T-cell (primary cell): ENCODE measurements around the gene THBS1. TPM values are rescaled to one million over a fixed set of nuclear protein-coding genes. Genes with fewer than 3 reads are reported as not detected.

Source experiments
- ATAC-seq, 4 experiments: fragments of 200-7000 bp in 3 of 4; fragments of 150-1000 bp in 1 of 4; cut with Tn5 transposase; replicated peaks in 1 of 4; 1 replicate in 3 of 4; 2 replicates in 1 of 4; pipeline ENCODE4 v1.10.0; 2021; ENCODE audit warnings: moderate library complexity in 3 of 4, mild to moderate bottlenecking in 2 of 4, moderate number of reproducible peaks in 1 of 4
- CTCF ChIA-PET, 2 donors: fragments of 300-600 bp; sonication (Branson Sonifier 250); formaldehyde crosslinking; loops; one replicate each; lab custom pipeline; 2022; ENCODE audit warnings: antibody characterized with exemption in 2 of 2; lab: Charles Lee
- POLR2A ChIA-PET, 2 donors: fragments of 300-600 bp; sonication (Branson Sonifier 250); formaldehyde crosslinking; loops; one replicate each; lab custom pipeline; 2022; ENCODE audit warnings: antibody characterized with exemption in 2 of 2; lab: Charles Lee
- DNase-seq, 35 experiments: peaks; one replicate each; pipeline versions ENCODE4 v3.0.0 to v3.0.0-alpha.2; 2013 to 2023
- H3K27ac ChIP-seq: one replicate; pipeline ENCODE4 v1.5.1; 2013; ENCODE audit warnings: low read length
- H3K27me3 ChIP-seq, 2 experiments: replicated peaks in 1 of 2; 1 replicate in 1 of 2; 2 replicates in 1 of 2; pipeline versions ENCODE4 v1.6.1 to v1.7.0; 2013; ENCODE audit warnings: low read length in 1 of 2, mixed read lengths in 1 of 2; ENCODE audit not compliant: control insufficient read depth in 2 of 2, insufficient read depth in 2 of 2; ENCODE audit errors: extremely low read depth in 1 of 2
- H3K36me3 ChIP-seq, 2 donors: 1 replicate in 1 of 2; 2 replicates in 1 of 2; pipeline versions ENCODE4 v1.6.1 to v1.7.0; 2013; ENCODE audit warnings: low read length in 1 of 2; ENCODE audit not compliant: control insufficient read depth in 2 of 2, insufficient read depth in 1 of 2; ENCODE audit errors: extremely low read depth in 1 of 2
- H3K4me1 ChIP-seq, 2 experiments: 1 replicate in 1 of 2; 2 replicates in 1 of 2; pipeline versions ENCODE4 v1.6.1 to v1.7.0; 2013; ENCODE audit warnings: low read length in 2 of 2, mixed read lengths in 1 of 2; ENCODE audit not compliant: insufficient read depth in 2 of 2, control insufficient read depth in 1 of 2; ENCODE audit errors: extremely low read depth in 1 of 2
- H3K4me3 ChIP-seq, 2 donors: 1 replicate in 1 of 2; 2 replicates in 1 of 2; pipeline versions ENCODE4 v1.5.1 to v1.7.0; 2013; ENCODE audit warnings: mild to moderate bottlenecking in 2 of 2, low read length in 1 of 2, moderate library complexity in 1 of 2; ENCODE audit not compliant: control insufficient read depth in 1 of 2; ENCODE audit errors: extremely low read depth in 1 of 2
- H3K9me3 ChIP-seq: 2 replicates; pipeline ENCODE4 v1.7.0; 2013
- H3K27ac Mint-ChIP-seq, 2 donors: one replicate each; pipeline ENCODE4 v1.8.0; 2020 to 2021; ENCODE audit warnings: mild to moderate bottlenecking in 2 of 2, mixed read lengths in 2 of 2
- H3K27me3 Mint-ChIP-seq, 2 donors: one replicate each; pipeline ENCODE4 v1.8.0; 2021 to 2022; ENCODE audit warnings: mixed read lengths in 2 of 2
- H3K36me3 Mint-ChIP-seq: one replicate; pipeline ENCODE4 v1.8.0; 2021; ENCODE audit warnings: mixed read lengths
- H3K4me1 Mint-ChIP-seq, 3 donors: one replicate each; pipeline ENCODE4 v1.8.0; 2020 to 2022; ENCODE audit warnings: mixed read lengths in 3 of 3, mild to moderate bottlenecking in 1 of 3
- H3K4me3 Mint-ChIP-seq, 3 donors: one replicate each; pipeline ENCODE4 v1.8.0; 2020 to 2022; ENCODE audit warnings: mild to moderate bottlenecking in 3 of 3, mixed read lengths in 3 of 3, moderate library complexity in 3 of 3
- H3K9me3 Mint-ChIP-seq, 3 donors: one replicate each; pipeline ENCODE4 v1.8.0; 2020 to 2022; ENCODE audit warnings: mixed read lengths in 3 of 3
- WGBS: methylation state at CpG from one replicate; pipeline ENCODE4 v1.1.5; 2013; ENCODE audit warnings: missing lambda C conversion rate; ENCODE audit not compliant: insufficient coverage; 5-methylcytosine and 5-hydroxymethylcytosine counted together
- total RNA-seq, 35 experiments: library from RNA in 6 of 35; stranded (reverse) in 6 of 35; fragments of 120-200 nt in 1 of 35; gene quantifications; one replicate each; pipeline versions ENCODE4 v1.2.1 to v1.2.4 and lab custom pipeline; 2013 to 2026

THBS1 gene
- total RNA-seq, 5 donors from 2014 or later (not counting 1 experiment from before 2014, with no cell fraction given), result 1.3 to 8.6 (median 7.6) TPM

GRCh38 chr15:39588531-39589192 is 7.8 kb downstream of the THBS1 start:
- H3K9me3 ChIP-seq, result no peaks in the 10 kb centered on the region
- no peak overlapping the region for H3K4me3 ChIP-seq
- H3K27ac ChIP-seq, result no peak overlapping the region
- Mint-ChIP-seq H3K4me1 (peaks cover 0 to 10% (median 7%) of the 10 kb centered on the region in 3 donors), H3K4me3 (no peak overlapping the region), H3K27ac (no peak overlapping the region), H3K27me3 (peaks cover 0 to 3% of the 10 kb centered on the region in 2 donors), H3K36me3 (peaks cover 24% of the 10 kb centered on the region), H3K9me3 (no peaks in the 10 kb centered on the region)
- no peaks in the 10 kb centered on the region for H3K4me1 ChIP-seq
- no peak for ATAC-seq
- DNase-seq, result no peak
- POLR2A ChIA-PET, result no interaction called here
- no peaks in the 10 kb centered on the region for H3K27me3 ChIP-seq
- H3K36me3 ChIP-seq, result no peaks in the 10 kb centered on the region
- 95% methylated on average over 11 of the region's 13 CpGs for WGBS
- CTCF ChIA-PET, result no interaction called here

GRCh38 chr15:39589193-39589814 is 8.4 kb downstream of the THBS1 start:
- Mint-ChIP-seq H3K9me3 (no peaks in the 10 kb centered on the region), H3K27me3 (peaks cover 0 to 7% of the 10 kb centered on the region in 2 donors), H3K4me3 (no peak overlapping the region), H3K36me3 (peaks cover 28% of the 10 kb centered on the region), H3K4me1 (peaks cover 0 to 13% (median 12%) of the 10 kb centered on the region in 3 donors), H3K27ac (no peak overlapping the region)
- Histone ChIP-seq H3K4me1 (no peaks in the 10 kb centered on the region), H3K27ac (no peak overlapping the region), H3K36me3 (no peaks in the 10 kb centered on the region), H3K4me3 (no peak overlapping the region), H3K9me3 (no peaks in the 10 kb centered on the region), H3K27me3 (no peaks in the 10 kb centered on the region)
- DNase-seq (no peak), ATAC-seq (no peak)
- 97% methylated on average over 7 of the region's 14 CpGs for WGBS
- POLR2A ChIA-PET, result no interaction called here
- CTCF ChIA-PET, result interaction anchor here in 1 of 2 donors (1.2 kb wide), 1 partner anchor 9 kb away, joined by 3 read pairs; the partner anchor contains the start of gene THBS1

GRCh38 chr15:39589815-39590644 is 9.2 kb downstream of the THBS1 start:
- H3K27ac Mint-ChIP-seq, result no peak overlapping the region
- H3K4me3 Mint-ChIP-seq, result no peak overlapping the region
- no peaks in the 10 kb centered on the region for H3K36me3 ChIP-seq
- H3K4me1 ChIP-seq, result no peaks in the 10 kb centered on the region
- peaks cover 0 to 7% of the 10 kb centered on the region in 2 donors for H3K27me3 Mint-ChIP-seq
- ATAC-seq, result no peak
- no peaks in the 10 kb centered on the region for H3K9me3 ChIP-seq
- DNase-seq, result no peak
- H3K4me1 Mint-ChIP-seq, result peaks cover 0 to 9% (median 9%) of the 10 kb centered on the region in 3 donors
- ChIA-PET CTCF (interaction anchor here in 1 of 2 donors (1.2 kb wide), 1 partner anchor 10 kb away, joined by 3 read pairs; the partner anchor contains the start of gene THBS1), POLR2A (no interaction called here)
- no peak overlapping the region for H3K4me3 ChIP-seq
- 96% methylated on average over 9 of the region's 13 CpGs for WGBS
- H3K27ac ChIP-seq, result no peak overlapping the region
- H3K27me3 ChIP-seq, result no peaks in the 10 kb centered on the region
- H3K9me3 Mint-ChIP-seq, result no peaks in the 10 kb centered on the region
- peaks cover 28% of the 10 kb centered on the region for H3K36me3 Mint-ChIP-seq

- peaks cover 0 to 7% (median 6%) of the 10 kb centered on the region in 3 donors for H3K4me1 Mint-ChIP-seq
- Histone ChIP-seq H3K27ac (no peak overlapping the region), H3K9me3 (no peaks in the 10 kb centered on the region), H3K36me3 (no peaks in the 10 kb centered on the region), H3K4me3 (no peak overlapping the region), H3K27me3 (no peaks in the 10 kb centered on the region), H3K4me1 (no peaks in the 10 kb centered on the region)
- H3K36me3 Mint-ChIP-seq, result peaks cover 34% of the 10 kb centered on the region
- H3K4me3 Mint-ChIP-seq, result no peak overlapping the region
- 95% methylated on average over 8 of the region's 11 CpGs for WGBS
- peaks cover 0 to 7% of the 10 kb centered on the region in 2 donors for H3K27me3 Mint-ChIP-seq
- H3K27ac Mint-ChIP-seq, result no peak overlapping the region
- ChIA-PET POLR2A (no interaction called here), CTCF (interaction anchor here in 1 of 2 donors (0.7 kb wide), 1 partner anchor 11 kb away, joined by 3 read pairs; no protein-coding TSS in a partner anchor)
- H3K9me3 Mint-ChIP-seq, result no peaks in the 10 kb centered on the region
- ATAC-seq (no peak), DNase-seq (no peak)
Measured at GRCh38 chr15:39591141-39591895, 10.4 kb downstream of the THBS1 start.

- peaks cover 0 to 7% of the 10 kb centered on the region in 2 donors for H3K27me3 Mint-ChIP-seq
- DNase-seq (no peak), ATAC-seq (no peak)
- POLR2A ChIA-PET, result no interaction called here
- no peak overlapping the region for H3K4me3 Mint-ChIP-seq
- no peak overlapping the region for H3K27ac Mint-ChIP-seq
- Histone ChIP-seq H3K36me3 (no peaks in the 10 kb centered on the region), H3K27ac (no peak overlapping the region), H3K4me1 (no peaks in the 10 kb centered on the region), H3K9me3 (no peaks in the 10 kb centered on the region), H3K27me3 (no peaks in the 10 kb centered on the region), H3K4me3 (no peak overlapping the region)
- H3K9me3 Mint-ChIP-seq, result no peaks in the 10 kb centered on the region
- peaks cover 34% of the 10 kb centered on the region for H3K36me3 Mint-ChIP-seq
- WGBS, result no CpG with 5 or more reads among the region's 2 CpGs
- CTCF ChIA-PET, result no interaction called here
- H3K4me1 Mint-ChIP-seq, result peaks cover 0 to 7% (median 6%) of the 10 kb centered on the region in 3 donors
Measured at GRCh38 chr15:39591896-39592315, 11.0 kb downstream of the THBS1 start.

GRCh38 chr15:39592500-39592899 is 11.6 kb downstream of the THBS1 start:
- H3K27me3 ChIP-seq, result no peaks in the 10 kb centered on the region
- H3K9me3 Mint-ChIP-seq, result no peaks in the 10 kb centered on the region
- H3K36me3 Mint-ChIP-seq, result peaks cover 34% of the 10 kb centered on the region
- DNase-seq (no peak), ATAC-seq (no peak)
- no peak overlapping the region for H3K4me3 Mint-ChIP-seq
- no peak overlapping the region for H3K4me3 ChIP-seq
- peaks cover 0 to 7% of the 10 kb centered on the region in 2 donors for H3K27me3 Mint-ChIP-seq
- H3K27ac ChIP-seq, result no peak overlapping the region
- 94% methylated on average over 6 of the region's 6 CpGs for WGBS
- H3K4me1 ChIP-seq, result no peaks in the 10 kb centered on the region
- H3K4me1 Mint-ChIP-seq, result peaks cover 0 to 7% (median 6%) of the 10 kb centered on the region in 3 donors
- ChIA-PET POLR2A (no interaction called here), CTCF (no interaction called here)
- H3K36me3 ChIP-seq, result no peaks in the 10 kb centered on the region
- no peak overlapping the region for H3K27ac Mint-ChIP-seq
- no peaks in the 10 kb centered on the region for H3K9me3 ChIP-seq
